HUES6 (cell line): ENCODE data around the gene GPR68.
"Not testable (repeated sequence)": the region's sequence is repeated elsewhere in the genome, so short reads cannot be mapped to it uniquely, and the experiment has no call there.

Experiments
- H3K27ac ChIP-seq: 2 replicates; pipeline ENCODE4 v1.7.0; 2013; ENCODE audit warnings: low read depth, mild to moderate bottlenecking, low read length, inconsistent platforms
- H3K27me3 ChIP-seq: 2 replicates; pipeline ENCODE4 v1.6.1; 2013; ENCODE audit warnings: low read length; ENCODE audit not compliant: control insufficient read depth, insufficient read depth
- H3K36me3 ChIP-seq: 2 replicates; pipeline ENCODE4 v1.6.1; 2013; ENCODE audit warnings: low read length; ENCODE audit not compliant: control insufficient read depth, insufficient read depth
- H3K4me1 ChIP-seq: 2 replicates; pipeline ENCODE4 v1.6.1; 2013; ENCODE audit warnings: low read length; ENCODE audit not compliant: control insufficient read depth, insufficient read depth
- H3K4me3 ChIP-seq: 2 replicates; pipeline ENCODE4 v1.5.1; 2013; ENCODE audit warnings: low read depth, low read length
- H3K9ac ChIP-seq: one replicate; pipeline ENCODE4 v1.6.1; 2013; ENCODE audit warnings: mild to moderate bottlenecking, low read length
- H3K9me3 ChIP-seq: 2 replicates; pipeline ENCODE4 v1.6.1; 2013; ENCODE audit warnings: low read depth, low read length; ENCODE audit not compliant: control insufficient read depth, insufficient read depth

Gene GPR68

DNA sequence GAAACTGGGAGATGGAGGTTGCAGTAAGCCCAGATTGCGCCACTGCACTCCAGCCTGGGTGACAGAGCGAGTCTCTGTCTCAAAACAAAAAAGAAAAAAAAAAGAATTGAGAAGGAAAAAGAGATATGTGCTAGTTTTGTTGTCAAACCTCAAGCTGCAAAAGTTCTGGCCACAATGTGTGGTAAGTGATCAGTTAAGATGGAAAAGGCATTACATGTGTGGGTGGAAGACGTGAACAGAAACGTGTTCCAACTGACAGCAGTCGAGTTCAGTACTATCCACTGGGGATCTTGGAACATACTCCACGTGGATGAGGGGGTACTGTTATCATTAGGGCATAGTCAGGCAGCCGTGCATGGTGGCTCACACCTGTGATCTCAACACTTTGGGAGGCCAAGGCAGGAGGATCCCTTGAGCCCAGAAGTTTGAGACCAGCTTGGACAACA is 17.3 kb downstream of the GPR68 start:
- H3K9ac ChIP-seq, result no peak overlapping the region
- 0 out of 2 replicates have a peak, but pooled peaks cover 4% of the 10 kb centered on the region for H3K9me3 ChIP-seq
- peaks cover 7% of the 10 kb centered on the region for H3K4me1 ChIP-seq
- H3K36me3 ChIP-seq, result no peaks in the 10 kb centered on the region
- H3K27ac ChIP-seq, result no peak overlapping the region
- no peaks in the 10 kb centered on the region for H3K27me3 ChIP-seq
- H3K4me3 ChIP-seq, result no peak overlapping the region

DNA sequence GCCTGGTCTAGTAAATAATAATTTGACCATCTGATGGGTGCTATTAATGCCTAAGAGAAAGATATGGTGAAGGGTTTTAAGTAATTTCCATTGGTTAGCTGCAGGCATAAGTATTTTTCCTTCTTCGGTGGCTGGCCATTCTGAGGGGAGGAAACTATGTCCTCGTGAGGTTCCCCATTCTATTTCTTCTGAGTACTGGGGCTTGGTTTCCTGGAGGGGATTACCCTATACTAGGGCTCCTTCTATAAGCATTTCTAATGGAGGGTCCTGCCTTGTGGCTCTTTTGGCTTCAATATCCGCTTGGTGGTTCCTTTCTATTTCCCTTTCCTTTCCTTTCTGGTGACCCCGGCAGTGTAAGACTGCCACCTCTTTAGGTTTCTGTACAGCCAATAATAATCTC is 18.1 kb downstream of the GPR68 start:
- H3K36me3 ChIP-seq, H3K4me1 ChIP-seq, H3K4me3 ChIP-seq: not testable (repeated sequence)

DNA sequence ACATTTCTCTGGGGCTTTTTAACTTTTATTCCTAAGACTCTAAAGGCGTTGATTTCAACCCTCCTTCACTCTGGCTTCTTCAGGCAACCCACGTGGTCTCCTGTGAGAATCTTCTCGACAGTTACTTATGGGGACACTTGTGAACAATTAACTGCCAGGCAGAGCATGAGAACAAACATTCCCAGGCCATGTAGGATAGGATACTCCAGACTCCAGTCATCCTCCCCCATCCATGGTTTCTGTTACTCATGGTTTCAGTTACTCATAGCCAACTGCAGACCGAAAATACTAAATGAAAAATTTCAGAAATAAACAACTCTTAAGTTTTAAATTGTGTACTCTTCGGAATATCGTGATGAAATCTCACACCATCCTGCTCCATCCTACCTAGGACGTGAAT is 19.5 kb downstream of the GPR68 start:
- H3K27me3 ChIP-seq, result no peaks in the 10 kb centered on the region
- no peaks in the 10 kb centered on the region for H3K36me3 ChIP-seq
- H3K9me3 ChIP-seq, result no peaks in the 10 kb centered on the region
- H3K9ac ChIP-seq, result no peak overlapping the region
- H3K27ac ChIP-seq, result no peak overlapping the region
- H3K4me3 ChIP-seq, result no peak overlapping the region
- peaks cover 7% of the 10 kb centered on the region for H3K4me1 ChIP-seq

More for the DNA sequence above, 18.1 kb downstream of the GPR68 start:
- not testable (repeated sequence) for H3K27ac ChIP-seq, H3K9me3 ChIP-seq, H3K9ac ChIP-seq, H3K27me3 ChIP-seq

DNA sequence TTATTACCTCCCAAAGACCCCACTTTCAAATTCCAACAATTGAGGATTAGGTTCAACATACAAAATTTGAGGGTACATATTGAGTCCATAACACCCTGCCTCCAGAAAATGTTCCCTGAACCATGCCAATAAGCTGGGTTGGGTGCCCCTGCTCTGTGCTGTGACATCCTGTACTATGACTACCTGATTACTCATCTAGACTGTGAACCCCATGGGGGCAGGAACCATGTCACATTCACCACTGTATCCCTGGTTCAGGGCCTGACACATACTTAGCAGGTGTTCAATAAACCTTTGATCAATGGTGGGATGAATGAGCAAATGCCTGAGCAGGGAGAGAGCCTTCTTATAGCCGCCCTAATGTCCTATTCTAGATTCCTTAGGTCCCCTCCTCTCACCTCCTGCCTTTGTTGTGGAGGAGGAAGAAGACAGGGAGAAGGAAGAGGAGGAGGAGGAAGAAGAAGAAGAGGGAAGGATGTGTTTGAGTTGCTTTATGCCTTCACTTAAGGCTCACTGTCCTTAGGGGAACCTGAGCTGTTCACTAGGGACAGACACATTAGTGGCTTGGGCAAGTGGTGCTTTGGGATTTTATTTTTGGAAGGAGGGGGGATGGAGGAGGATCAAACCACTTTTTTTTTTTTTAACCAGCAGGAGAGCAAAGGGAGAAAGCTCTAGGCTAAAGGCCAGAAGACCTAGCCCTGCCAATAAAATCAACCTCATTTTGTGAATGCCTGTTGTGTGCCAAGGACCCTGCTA is 21.3 kb downstream of the GPR68 start:
- Histone ChIP-seq H3K4me3 (no peak overlapping the region), H3K27me3 (no peaks in the 10 kb centered on the region), H3K4me1 (peaks cover 4% of the 10 kb centered on the region), H3K9me3 (no peaks in the 10 kb centered on the region), H3K36me3 (no peaks in the 10 kb centered on the region), H3K9ac (no peak overlapping the region), H3K27ac (no peak overlapping the region)

DNA sequence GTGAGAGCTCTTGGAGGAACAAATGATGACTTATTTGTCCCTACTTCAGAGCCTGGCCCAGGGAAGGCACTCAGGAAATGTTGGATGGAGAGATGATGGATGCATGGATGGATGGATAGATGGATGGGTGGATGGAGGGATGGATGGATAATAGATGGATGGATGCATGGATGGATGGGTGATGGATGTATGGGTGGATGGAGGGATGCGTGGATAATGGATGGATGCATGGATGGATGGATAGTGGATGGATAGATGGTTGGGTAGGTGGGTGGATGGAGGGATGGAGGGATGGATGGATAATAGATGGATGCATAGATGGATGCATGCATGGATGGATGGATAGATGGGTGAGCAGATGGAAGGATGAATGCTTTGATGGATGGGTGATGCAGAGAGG is 23.2 kb downstream of the GPR68 start:
- Histone ChIP-seq H3K27me3 (no peaks in the 10 kb centered on the region), H3K9me3 (no peaks in the 10 kb centered on the region), H3K36me3 (peaks cover 3% of the 10 kb centered on the region; the same call in 1 of the 2 replicates), H3K27ac (no peak overlapping the region), H3K4me1 (no peaks in the 10 kb centered on the region), H3K9ac (no peak overlapping the region), H3K4me3 (no peak overlapping the region)

DNA sequence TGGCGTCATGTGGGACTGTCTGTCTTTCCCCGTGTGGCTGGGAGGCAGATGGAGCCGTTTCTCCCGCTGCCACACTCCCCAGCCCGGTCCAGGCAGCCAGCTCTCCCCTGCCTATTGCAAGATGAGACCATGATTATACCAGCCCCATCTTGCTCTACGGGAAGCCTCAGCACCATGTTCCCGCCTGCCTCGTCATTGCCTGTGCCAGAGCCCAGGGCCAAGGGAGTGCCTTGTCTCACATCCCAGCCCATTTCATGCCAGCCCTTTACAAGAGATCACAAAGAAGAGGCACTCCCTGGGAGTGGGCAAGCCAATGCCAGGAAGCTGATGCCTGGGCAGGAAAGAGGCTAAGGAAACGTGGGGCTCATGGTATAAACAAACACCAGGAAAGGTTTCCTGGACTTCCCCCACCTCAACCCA is 23.9 kb downstream of the GPR68 start:
- Histone ChIP-seq H3K4me1 (no peaks in the 10 kb centered on the region), H3K9me3 (no peaks in the 10 kb centered on the region), H3K27ac (no peak overlapping the region), H3K9ac (no peak overlapping the region), H3K36me3 (peaks cover 7% of the 10 kb centered on the region; the same call in 1 of the 2 replicates), H3K4me3 (no peak overlapping the region), H3K27me3 (no peaks in the 10 kb centered on the region)

DNA sequence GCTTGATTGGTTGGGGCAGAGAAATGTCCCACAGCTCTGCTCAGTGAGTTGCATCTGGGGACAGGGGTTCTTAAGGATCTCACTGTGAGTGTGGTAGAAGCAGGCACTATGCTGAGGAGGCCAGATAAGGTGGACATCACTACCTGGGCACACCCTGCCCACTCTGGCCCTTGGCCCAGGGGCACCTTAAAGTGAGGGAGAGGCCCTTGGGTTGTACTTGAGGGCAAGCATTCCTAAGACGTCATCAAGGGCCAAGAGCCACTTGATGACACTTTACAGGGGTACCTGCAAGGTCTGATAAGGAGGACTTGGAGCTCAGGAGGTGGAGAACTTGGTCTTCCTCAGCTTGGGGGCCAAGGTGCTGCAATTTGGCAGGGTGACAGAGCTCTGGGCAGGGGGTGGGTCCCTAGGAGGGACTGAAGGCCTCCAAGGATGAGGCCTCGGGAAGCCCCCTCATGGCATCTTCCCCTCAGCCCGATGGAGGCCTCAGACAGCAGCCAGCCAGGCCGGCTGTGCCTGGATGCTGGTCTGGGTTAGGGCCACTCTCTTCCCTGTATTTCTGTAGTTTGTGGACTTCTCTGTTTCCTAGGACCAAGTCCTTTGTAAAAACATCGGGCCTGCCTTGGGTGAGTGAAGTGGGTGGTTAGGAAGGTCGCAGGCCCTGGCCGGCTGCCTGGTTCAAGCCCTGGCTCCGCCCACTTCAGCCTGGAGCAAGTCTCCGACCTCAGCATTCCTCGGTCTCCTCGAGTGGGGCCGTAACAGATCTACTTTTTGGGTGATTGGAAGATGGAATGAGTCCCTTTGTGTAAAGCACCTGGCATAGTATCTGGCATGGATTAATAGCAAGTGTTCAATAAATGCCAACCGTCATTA is 24.8 kb downstream of the GPR68 start:
- Histone ChIP-seq H3K4me3 (no peak overlapping the region), H3K27me3 (no peaks in the 10 kb centered on the region), H3K27ac (no peak overlapping the region), H3K4me1 (no peaks in the 10 kb centered on the region), H3K36me3 (peaks cover 10% of the 10 kb centered on the region; the same call in 1 of the 2 replicates), H3K9ac (no peak overlapping the region), H3K9me3 (no peaks in the 10 kb centered on the region)

DNA sequence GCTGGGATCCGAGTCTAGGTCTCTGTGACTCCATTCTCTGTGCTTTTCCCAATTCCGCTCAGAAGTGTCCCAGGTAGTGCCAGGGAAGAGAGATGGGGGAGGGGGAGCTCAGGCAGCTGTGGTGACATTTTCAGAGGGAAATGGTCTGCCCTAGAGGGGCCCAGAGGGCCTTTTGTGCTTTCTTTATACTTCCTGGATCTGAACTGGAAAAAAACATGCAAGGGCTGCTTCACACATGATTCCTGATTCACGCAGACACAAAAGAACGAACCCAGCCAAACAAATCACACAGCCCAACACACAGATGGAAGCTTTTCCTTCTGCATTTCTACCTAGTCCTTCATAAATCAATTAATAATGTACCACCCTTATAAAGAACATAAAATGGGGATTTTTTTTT is 26.5 kb downstream of the GPR68 start:
- no peaks in the 10 kb centered on the region for H3K9me3 ChIP-seq
- no peak overlapping the region for H3K27ac ChIP-seq
- no peaks in the 10 kb centered on the region for H3K27me3 ChIP-seq
- no peak overlapping the region for H3K9ac ChIP-seq
- H3K36me3 ChIP-seq, result peaks cover 10% of the 10 kb centered on the region; the same call in 1 of the 2 replicates
- no peaks in the 10 kb centered on the region for H3K4me1 ChIP-seq
- H3K4me3 ChIP-seq, result no peak overlapping the region

DNA sequence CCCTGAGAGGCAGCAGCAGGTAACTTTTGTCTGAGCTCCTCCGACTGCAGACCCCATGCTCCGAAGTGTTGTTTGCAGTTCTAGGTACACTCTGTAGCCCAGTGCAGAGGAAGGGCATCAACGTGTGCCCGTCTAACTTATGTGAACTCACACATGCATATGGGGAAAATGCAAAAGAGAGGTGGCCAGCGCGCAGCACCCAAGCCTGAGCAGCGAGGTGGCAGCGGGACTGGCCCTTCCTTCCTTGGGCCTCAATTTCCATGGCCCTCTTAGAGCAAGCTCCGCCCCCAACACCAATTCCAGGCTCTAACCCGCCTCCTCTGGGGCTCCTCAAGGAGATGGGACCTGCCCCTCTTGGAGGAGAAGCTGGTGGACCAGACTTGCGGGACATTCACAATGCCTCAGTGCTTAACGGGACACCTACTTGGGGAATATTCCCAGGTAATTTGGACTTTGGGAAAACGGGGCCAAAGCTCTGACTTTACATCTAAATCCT is 27.7 kb downstream of the GPR68 start:
- H3K4me3 ChIP-seq, result no peak overlapping the region
- H3K27ac ChIP-seq, result no peak overlapping the region
- H3K27me3 ChIP-seq, result no peaks in the 10 kb centered on the region
- H3K36me3 ChIP-seq, result peaks cover 10% of the 10 kb centered on the region; the same call in 1 of the 2 replicates
- no peaks in the 10 kb centered on the region for H3K4me1 ChIP-seq
- H3K9ac ChIP-seq, result no peak overlapping the region
- no peaks in the 10 kb centered on the region for H3K9me3 ChIP-seq

DNA sequence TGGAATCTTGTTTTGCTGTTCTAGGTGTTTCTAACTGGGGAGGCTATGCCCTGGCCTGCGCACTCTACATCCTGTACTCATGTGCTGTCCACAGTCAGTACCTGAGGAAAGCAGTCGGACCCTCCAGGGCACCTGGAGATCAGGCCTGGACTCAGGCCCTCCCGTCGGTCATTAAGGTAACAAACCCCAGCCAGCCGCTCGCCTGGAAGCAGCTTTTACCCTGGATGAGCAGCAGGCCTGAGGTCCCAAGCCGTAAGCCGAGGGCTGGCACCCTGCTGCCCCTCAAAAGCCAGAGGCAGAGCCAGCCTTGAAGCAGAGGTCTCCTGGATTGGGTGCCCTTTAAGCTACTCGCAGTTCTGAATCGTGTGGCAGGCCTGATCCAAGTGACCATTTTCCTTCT is 29.1 kb downstream of the GPR68 start:
- no peaks in the 10 kb centered on the region for H3K9me3 ChIP-seq
- H3K4me1 ChIP-seq, result no peaks in the 10 kb centered on the region
- H3K27me3 ChIP-seq, result no peaks in the 10 kb centered on the region
- no peak overlapping the region for H3K27ac ChIP-seq
- no peak overlapping the region for H3K9ac ChIP-seq
- H3K4me3 ChIP-seq, result no peak overlapping the region
- H3K36me3 ChIP-seq, result peaks cover 10% of the 10 kb centered on the region; the same call in 1 of the 2 replicates

DNA sequence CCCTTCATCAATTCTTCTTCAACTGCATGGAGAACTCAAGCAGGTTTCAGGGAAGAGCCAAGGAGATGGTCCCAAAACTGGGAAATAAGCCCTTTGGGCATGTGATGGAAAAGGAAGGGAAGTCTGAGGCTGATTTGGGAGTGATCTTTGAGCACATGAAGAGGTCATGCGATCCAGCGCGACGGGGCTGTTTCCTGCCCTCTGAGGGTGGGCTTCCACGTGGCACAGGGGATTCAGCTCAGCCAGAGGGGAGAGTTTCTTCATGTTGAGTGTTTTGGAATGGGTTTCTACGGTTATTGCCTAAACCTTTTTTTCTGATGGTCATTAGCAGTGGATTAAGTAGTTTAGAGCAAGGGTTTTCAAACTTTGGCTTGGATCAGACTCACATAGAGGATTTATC is 30.2 kb downstream of the GPR68 start:
- Histone ChIP-seq H3K36me3 (peaks cover 10% of the 10 kb centered on the region; the same call in 1 of the 2 replicates), H3K4me3 (no peak overlapping the region), H3K27me3 (no peaks in the 10 kb centered on the region), H3K9me3 (no peaks in the 10 kb centered on the region), H3K9ac (no peak overlapping the region), H3K4me1 (no peaks in the 10 kb centered on the region), H3K27ac (no peak overlapping the region)
